Measurements from ENCODE around the gene FADS2. TPM values are rescaled to one million over a fixed set of nuclear protein-coding genes. Genes with fewer than 3 reads are reported as not detected.

Gene FADS2
- total and polyA plus RNA-seq, 2 of the 13 experiments (the other 11 are each of a cell fraction or from before 2014, with no cell fraction given), result 90.1 to 124 TPM

DNA sequence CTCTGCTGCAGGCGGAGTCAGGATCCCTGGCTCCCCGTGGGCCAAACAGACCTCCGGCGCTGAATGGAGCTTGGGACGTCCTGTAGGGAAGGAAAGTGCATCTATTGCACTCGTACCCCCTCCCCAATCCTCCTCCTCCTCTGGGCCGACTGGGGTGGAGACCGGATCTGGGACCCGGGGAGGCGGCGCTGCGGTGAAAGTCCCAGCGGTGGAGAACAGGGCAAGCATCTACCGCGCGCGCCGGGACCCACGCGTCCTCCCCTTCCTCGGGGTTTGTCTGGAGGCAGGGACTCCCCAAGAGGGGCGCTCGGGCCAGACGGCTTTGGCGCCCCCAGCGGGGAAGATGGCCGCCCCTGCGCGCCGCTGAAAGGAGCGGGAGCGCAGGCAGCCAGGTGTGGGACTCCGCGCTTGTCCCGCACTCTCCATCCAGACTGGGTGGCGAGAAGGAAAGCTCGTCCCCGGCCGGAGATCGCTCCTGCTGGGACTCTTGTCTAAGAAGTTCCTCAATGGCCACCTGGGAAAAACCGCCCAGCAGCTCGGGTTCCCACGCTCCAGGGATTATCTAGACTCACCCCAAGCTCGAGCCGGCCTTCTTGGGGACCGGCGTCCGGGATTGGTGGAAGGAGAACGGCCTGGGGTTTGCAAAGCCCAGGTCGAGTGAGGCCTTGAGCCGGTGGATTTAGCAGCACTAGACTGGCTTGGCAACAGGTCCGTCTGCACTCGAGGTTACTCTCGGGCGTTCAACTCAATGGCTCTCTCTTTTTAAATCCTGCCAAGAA is 718 bp downstream of the FADS2 start (continued):
- TF ChIP-seq, protein P1, sequence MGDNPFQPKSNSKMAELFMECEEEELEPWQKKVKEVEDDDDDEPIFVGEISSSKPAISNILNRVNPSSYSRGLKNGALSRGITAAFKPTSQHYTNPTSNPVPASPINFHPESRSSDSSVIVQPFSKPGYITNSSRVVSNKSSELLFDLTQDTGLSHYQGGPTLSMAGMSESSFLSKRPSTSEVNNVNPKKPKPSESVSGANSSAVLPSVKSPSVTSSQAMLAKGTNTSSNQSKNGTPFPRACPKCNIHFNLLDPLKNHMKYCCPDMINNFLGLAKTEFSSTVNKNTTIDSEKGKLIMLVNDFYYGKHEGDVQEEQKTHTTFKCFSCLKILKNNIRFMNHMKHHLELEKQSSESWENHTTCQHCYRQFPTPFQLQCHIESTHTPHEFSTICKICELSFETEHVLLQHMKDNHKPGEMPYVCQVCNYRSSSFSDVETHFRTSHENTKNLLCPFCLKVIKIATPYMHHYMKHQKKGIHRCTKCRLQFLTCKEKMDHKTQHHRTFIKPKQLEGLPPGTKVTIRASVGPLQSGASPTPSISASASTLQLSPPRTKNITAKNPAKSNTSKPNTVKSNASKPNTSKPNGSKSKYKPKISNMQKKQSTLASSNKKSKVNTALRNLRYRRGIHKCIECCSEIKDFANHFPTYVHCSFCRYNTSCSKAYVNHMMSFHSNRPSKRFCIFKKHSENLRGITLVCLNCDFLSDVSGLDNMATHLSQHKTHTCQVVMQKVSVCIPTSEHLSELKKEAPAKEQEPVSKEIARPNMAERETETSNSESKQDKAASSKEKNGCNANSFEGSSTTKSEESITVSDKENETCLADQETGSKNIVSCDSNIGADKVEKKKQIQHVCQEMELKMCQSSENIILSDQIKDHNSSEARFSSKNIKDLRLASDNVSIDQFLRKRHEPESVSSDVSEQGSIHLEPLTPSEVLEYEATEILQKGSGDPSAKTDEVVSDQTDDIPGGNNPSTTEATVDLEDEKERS (CRISPR knock-in tag; IDR thresholded peaks at IDR 0.05), result 0 out of 2 replicates have a peak, but pooled peaks have one; percentile 13
- 0 out of 2 replicates have a peak, but pooled peaks have one; percentile 0 for TF ChIP-seq ZNF772 (CRISPR knock-in tag; IDR thresholded peaks at IDR 0.05)
- TF ChIP-seq EEA1 (CRISPR knock-in tag; IDR thresholded peaks at IDR 0.05; ENCODE audit: borderline replicate concordance), result 0 out of 2 replicates have a peak, but pooled peaks have one; percentile 8
- peak; percentile 91 for TF ChIP-seq YY1 (IDR thresholded peaks at IDR 0.05; ENCODE audit: insufficient read depth, insufficient replicate concordance, low read depth, low read length)
- 0 out of 2 replicates have a peak, but pooled peaks have one; percentile 8 for TF ChIP-seq ISX (CRISPR knock-in tag; conservative IDR thresholded peaks at IDR 0.05)
- TF ChIP-seq KLF16 (CRISPR knock-in tag; IDR thresholded peaks at IDR 0.05), result 0 out of 4 replicates have a peak, but pooled peaks of 1 of the 2 experiments have one; percentile 10
- no peak for TF ChIP-seq MED8 (CRISPR knock-in tag; IDR thresholded peaks at IDR 0.05; ENCODE audit: insufficient replicate concordance)
- TF ChIP-seq SNAPC2 (CRISPR knock-in tag; IDR thresholded peaks at IDR 0.05), result no peak
- TF ChIP-seq HNRNPL (IDR thresholded peaks at IDR 0.05; ENCODE audit: low read depth, low read length), result no peak
- TF ChIP-seq KLF11 (CRISPR knock-in tag; IDR thresholded peaks at IDR 0.05), result no peak; the same call in 1 of the 2 replicates
- peak; percentile 55; the same call in 1 of the 2 replicates for TF ChIP-seq HOXA5 (CRISPR knock-in tag; IDR thresholded peaks at IDR 0.05)
- TF ChIP-seq, protein P2, sequence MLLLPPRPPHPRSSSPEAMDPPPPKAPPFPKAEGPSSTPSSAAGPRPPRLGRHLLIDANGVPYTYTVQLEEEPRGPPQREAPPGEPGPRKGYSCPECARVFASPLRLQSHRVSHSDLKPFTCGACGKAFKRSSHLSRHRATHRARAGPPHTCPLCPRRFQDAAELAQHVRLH (CRISPR knock-in tag; IDR thresholded peaks at IDR 0.05; ENCODE audit: borderline replicate concordance, low read depth), result no peak
- TF ChIP-seq EHMT2 (IDR thresholded peaks at IDR 0.05; ENCODE audit: borderline replicate concordance, low read depth, low read length), result no peak
- TF ChIP-seq, protein P3, sequence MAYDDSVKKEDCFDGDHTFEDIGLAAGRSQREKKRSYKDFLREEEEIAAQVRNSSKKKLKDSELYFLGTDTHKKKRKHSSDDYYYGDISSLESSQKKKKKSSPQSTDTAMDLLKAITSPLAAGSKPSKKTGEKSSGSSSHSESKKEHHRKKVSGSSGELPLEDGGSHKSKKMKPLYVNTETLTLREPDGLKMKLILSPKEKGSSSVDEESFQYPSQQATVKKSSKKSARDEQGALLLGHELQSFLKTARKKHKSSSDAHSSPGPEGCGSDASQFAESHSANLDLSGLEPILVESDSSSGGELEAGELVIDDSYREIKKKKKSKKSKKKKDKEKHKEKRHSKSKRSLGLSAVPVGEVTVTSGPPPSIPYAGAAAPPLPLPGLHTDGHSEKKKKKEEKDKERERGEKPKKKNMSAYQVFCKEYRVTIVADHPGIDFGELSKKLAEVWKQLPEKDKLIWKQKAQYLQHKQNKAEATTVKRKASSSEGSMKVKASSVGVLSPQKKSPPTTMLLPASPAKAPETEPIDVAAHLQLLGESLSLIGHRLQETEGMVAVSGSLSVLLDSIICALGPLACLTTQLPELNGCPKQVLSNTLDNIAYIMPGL (CRISPR knock-in tag; IDR thresholded peaks at IDR 0.05; ENCODE audit: borderline replicate concordance in 1 of 2, low read depth in 1 of 2), result peak; percentile 72 to 82; a peak in 3 of 4 replicates
- TF ChIP-seq LCORL (IDR thresholded peaks at IDR 0.05), result no peak
- peak; percentile 47; the same call in 1 of the 2 replicates for TF ChIP-seq LCORL (CRISPR knock-in tag; IDR thresholded peaks at IDR 0.05)
- no peak for TF ChIP-seq ZNF782 (CRISPR knock-in tag; IDR thresholded peaks at IDR 0.05; ENCODE audit: borderline replicate concordance)
- TF ChIP-seq HDAC1 (CRISPR knock-in tag; IDR thresholded peaks at IDR 0.05), result 0 out of 2 replicates have a peak, but pooled peaks have one; percentile 4
- peak; percentile 38; the same call in 1 of the 2 replicates for TF ChIP-seq MYC (CRISPR knock-in tag; IDR thresholded peaks at IDR 0.05; ENCODE audit: borderline replicate concordance)
- no peak for TF ChIP-seq ZNF879 (CRISPR knock-in tag; IDR thresholded peaks at IDR 0.05)
- no peak for TF ChIP-seq ZSCAN12 (CRISPR knock-in tag; IDR thresholded peaks at IDR 0.05)
- TF ChIP-seq KDM4B (CRISPR knock-in tag; IDR thresholded peaks at IDR 0.05), result no peak
- TF ChIP-seq MATR3 (CRISPR knock-in tag; IDR thresholded peaks at IDR 0.05), result no peak
- TF ChIP-seq NKX3-1 (CRISPR knock-in tag; IDR thresholded peaks at IDR 0.05), result peak; percentile 32; the same call in 1 of the 2 replicates
- TF ChIP-seq KAT7 (CRISPR knock-in tag; IDR thresholded peaks at IDR 0.05; ENCODE audit: borderline replicate concordance), result 0 out of 2 replicates have a peak, but pooled peaks have one; percentile 34
- TF ChIP-seq ZNF543 (CRISPR knock-in tag; IDR thresholded peaks at IDR 0.05), result no peak

All from HepG2 (cell line).